ENCODE measurements around the gene ESYT2. TPM values are rescaled to one million over a fixed set of nuclear protein-coding genes. Genes with fewer than 3 reads are reported as not detected.

The ESYT2 gene
- polyA plus RNA-seq, 3 donors, result 14.0 to 24.1 (median 22.0) TPM

- peaks cover 49 to 57% of the 10 kb centered on the region in 2 donors for H3K4me1 ChIP-seq (ENCODE audit: control insufficient read depth in 1 of 2, insufficient read depth in 2 of 2, low read length in 2 of 2)
- H3K4me1 Mint-ChIP-seq, result peaks cover 52% of the 10 kb centered on the region
- H3K9me3 Mint-ChIP-seq, result peaks cover 0 to 3% (median 0%) of the 10 kb centered on the region in 7 donors
- WGBS (ENCODE audit: insufficient coverage), result 0% methylated on average over 2 of the region's 4 CpGs
- H3K27ac ChIP-seq (ENCODE audit: low read depth in 1 of 2, low read length in 2 of 2), result peak overlapping the region in 1 of 2 donors; percentile 6
- H3K79me2 ChIP-seq (ENCODE audit: insufficient read depth, low read length), result peaks cover 100% of the 10 kb centered on the region
- no peaks in the 10 kb centered on the region for H3K9me3 ChIP-seq (replicated peaks in 1 of 2; ENCODE audit: control insufficient read depth in 1 of 2, insufficient read depth in 1 of 2, low read length in 2 of 2)
- no peak overlapping the region for H3K4me2 ChIP-seq (replicated peaks; ENCODE audit: extremely low read depth, low read length, poor library complexity, severe bottlenecking)
- peaks cover 58% of the 10 kb centered on the region for H4K20me1 ChIP-seq (ENCODE audit: insufficient read depth, low read length)
- no peak overlapping the region for H2AFZ ChIP-seq (ENCODE audit: insufficient read depth, low read depth, low read length, poor library complexity, severe bottlenecking)
- peaks cover 3 to 6% of the 10 kb centered on the region in 2 donors for H3K36me3 Mint-ChIP-seq
- peak; percentile 58 to 68 (median 68) for DNase-seq
- no peaks in the 10 kb centered on the region for H3K27me3 ChIP-seq (ENCODE audit: control insufficient read depth in 2 of 2, insufficient read depth in 2 of 2, low read length in 2 of 2)
- H3K4me3 ChIP-seq (replicated peaks in 1 of 3; ENCODE audit: low read depth in 2 of 3, low read length in 3 of 3), result peak overlapping the region in 1 of 3 experiments; percentile 16
- intact Hi-C loops (cut with micrococcal nuclease), result loop anchor here in 1 of 2 donors (10.0 kb wide), 1 partner anchor 119 kb away; the partner anchor contains the start of gene NCAPG2
- H3K9ac ChIP-seq (ENCODE audit: insufficient read depth, low read length, poor library complexity, severe bottlenecking), result no peak overlapping the region
- peak overlapping the region; percentile 21 to 77 (median 70) for H3K27ac Mint-ChIP-seq
- H3K4me3 Mint-ChIP-seq, result no peak overlapping the region
- H3K27me3 Mint-ChIP-seq (ENCODE audit: low read depth in 3 of 3), result no peaks in the 10 kb centered on the region
- TF ChIP-seq CTCF (IDR thresholded peaks at IDR 0.05), result no peak
- H3K36me3 ChIP-seq (replicated peaks in 1 of 2; ENCODE audit: control insufficient read depth in 1 of 2, insufficient read depth in 2 of 2, low read length in 2 of 2), result no peaks in the 10 kb centered on the region
Measured at GRCh38 chr7:158824028-158824427, 5.3 kb downstream of the ESYT2 start.

GRCh38 chr7:158821171-158822031 lies 7.9 kb downstream of the ESYT2 start:
- H3K9me3 Mint-ChIP-seq, result peaks cover 0 to 3% (median 0%) of the 10 kb centered on the region in 7 donors
- H3K36me3 Mint-ChIP-seq, result peaks cover 5 to 8% of the 10 kb centered on the region in 2 donors
- H3K4me2 ChIP-seq (replicated peaks; ENCODE audit: extremely low read depth, low read length, poor library complexity, severe bottlenecking), result peak overlapping the region; percentile 17
- no peaks in the 10 kb centered on the region for H3K36me3 ChIP-seq (replicated peaks in 1 of 2; ENCODE audit: control insufficient read depth in 1 of 2, insufficient read depth in 2 of 2, low read length in 2 of 2)
- intact Hi-C loops (cut with micrococcal nuclease), result loop anchor here in 1 of 2 donors (10.0 kb wide), 1 partner anchor 117 kb away; the partner anchor contains the start of gene NCAPG2
- H3K27ac ChIP-seq (ENCODE audit: low read depth in 1 of 2, low read length in 2 of 2), result peak overlapping the region; percentile 68 to 97
- 20% methylated on average over 10 of the region's 14 CpGs for WGBS (ENCODE audit: insufficient coverage)
- H3K4me3 Mint-ChIP-seq, result peak overlapping the region; percentile 11 to 54
- TF ChIP-seq CTCF (IDR thresholded peaks at IDR 0.05), result no peak
- peaks cover 55 to 66% of the 10 kb centered on the region in 2 donors for H3K4me1 ChIP-seq (ENCODE audit: control insufficient read depth in 1 of 2, insufficient read depth in 2 of 2, low read length in 2 of 2)
- H3K27ac Mint-ChIP-seq, result peak overlapping the region; percentile 77 to 94 (median 89)
- H4K20me1 ChIP-seq (ENCODE audit: insufficient read depth, low read length), result peaks cover 49% of the 10 kb centered on the region
- DNase-seq, result peak in 2 of 3 donors; percentile 54 to 58
- no peak overlapping the region for H2AFZ ChIP-seq (ENCODE audit: insufficient read depth, low read depth, low read length, poor library complexity, severe bottlenecking)
- H3K27me3 Mint-ChIP-seq (ENCODE audit: low read depth in 3 of 3), result no peaks in the 10 kb centered on the region
- H3K79me2 ChIP-seq (ENCODE audit: insufficient read depth, low read length), result peaks cover 97% of the 10 kb centered on the region
- no peaks in the 10 kb centered on the region for H3K9me3 ChIP-seq (replicated peaks in 1 of 2; ENCODE audit: control insufficient read depth in 1 of 2, insufficient read depth in 1 of 2, low read length in 2 of 2)
- no peak overlapping the region for H3K9ac ChIP-seq (ENCODE audit: insufficient read depth, low read length, poor library complexity, severe bottlenecking)
- H3K4me3 ChIP-seq (replicated peaks in 1 of 3; ENCODE audit: low read depth in 2 of 3, low read length in 3 of 3), result no peak overlapping the region
- no peaks in the 10 kb centered on the region for H3K27me3 ChIP-seq (ENCODE audit: control insufficient read depth in 2 of 2, insufficient read depth in 2 of 2, low read length in 2 of 2)
- peaks cover 64% of the 10 kb centered on the region for H3K4me1 Mint-ChIP-seq

Data from CD14-positive monocyte (primary cell).